IMR-90 (cell line): ENCODE results near the gene PLPP4. TPM values are rescaled to one million over a fixed set of nuclear protein-coding genes. Genes with fewer than 3 reads are reported as not detected.

Source experiments
- ATAC-seq: fragments of 200-7000 bp; cut with Tn5 transposase; 2 replicates; pipeline ENCODE4 v1.9.1; 2020; ENCODE audit warnings: low read depth, mild to moderate bottlenecking, moderate library complexity
- BruUV-seq: library from RNA; stranded (reverse); fragments of 400-500 nt; replicated peaks from 2 replicates; lab custom pipeline; 2021; lab: Mats Ljungman, UMichigan
- CTCF ChIA-PET: fragments of 300-600 bp; formaldehyde crosslinking; extraction: SDS; loops from one replicate; lab custom pipeline; 2021; ENCODE audit warnings: antibody characterized with exemption; lab: Yijun Ruan, JAX
- POLR2A ChIA-PET: fragments of 300-600 bp; sonication (Branson Sonifier 250); formaldehyde crosslinking; loops from one replicate; lab custom pipeline; 2022; ENCODE audit warnings: antibody characterized with exemption; ENCODE audit not compliant: unreplicated experiment; lab: Charles Lee
- DNase-seq: peaks from one replicate; pipeline ENCODE4 v3.0.0; 2013
- H2AFZ ChIP-seq: replicated peaks from 2 replicates; pipeline ENCODE3; 2013; ENCODE audit warnings: low read length, mild to moderate bottlenecking; ENCODE audit not compliant: poor library complexity
- H2AK5ac ChIP-seq: 2 replicates; pipeline ENCODE4 v1.6.1; 2013; ENCODE audit warnings: low read depth, low read length, inconsistent platforms
- H2AK9ac ChIP-seq: replicated peaks from 2 replicates; pipeline ENCODE3; 2013; ENCODE audit warnings: mild to moderate bottlenecking, low read depth, low read length, moderate library complexity; ENCODE audit not compliant: poor library complexity
- H2BK120ac ChIP-seq: 2 replicates; pipeline ENCODE4 v1.6.1; 2013; ENCODE audit warnings: low read depth, low read length, inconsistent platforms
- H2BK15ac ChIP-seq: 3 replicates; pipeline ENCODE4 v1.6.1; 2013; ENCODE audit warnings: low read depth, low read length, inconsistent platforms
- H2BK20ac ChIP-seq: 2 replicates; pipeline ENCODE4 v1.6.1; 2013; ENCODE audit warnings: low read depth, mild to moderate bottlenecking, inconsistent platforms, low read length, moderate library complexity
- H2BK5ac ChIP-seq: 2 replicates; pipeline ENCODE4 v1.6.1; 2013; ENCODE audit warnings: mild to moderate bottlenecking, low read depth, low read length, inconsistent platforms; ENCODE audit not compliant: poor library complexity, severe bottlenecking
- H3K14ac ChIP-seq: replicated peaks from 2 replicates; pipeline ENCODE4 v1.6.1; 2013; ENCODE audit warnings: low read depth, low read length, inconsistent platforms
- H3K18ac ChIP-seq: 2 replicates; pipeline ENCODE4 v1.6.1; 2013; ENCODE audit warnings: low read depth, low read length, control low read depth
- H3K23ac ChIP-seq: 2 replicates; pipeline ENCODE4 v1.6.1; 2013; ENCODE audit warnings: low read depth, low read length, inconsistent platforms
- H3K27ac ChIP-seq: 2 replicates; pipeline ENCODE4 v1.5.1; 2013; ENCODE audit warnings: mild to moderate bottlenecking, control low read depth, low read length; ENCODE audit not compliant: insufficient read depth
- H3K27me3 ChIP-seq: 2 replicates; pipeline ENCODE4 v1.6.1; 2013; ENCODE audit warnings: low read length; ENCODE audit not compliant: control insufficient read depth, insufficient read depth
- H3K36me3 ChIP-seq: 2 replicates; pipeline ENCODE4 v1.6.1; 2013; ENCODE audit warnings: low read length, mixed read lengths; ENCODE audit not compliant: control insufficient read depth, insufficient read depth
- H3K4ac ChIP-seq: 2 replicates; pipeline ENCODE4 v1.6.1; 2013; ENCODE audit warnings: low read depth, low read length, inconsistent platforms
- H3K4me1 ChIP-seq: 2 replicates; pipeline ENCODE4 v1.6.1; 2013; ENCODE audit warnings: low read length, mixed read lengths; ENCODE audit not compliant: control insufficient read depth, insufficient read depth
- H3K4me2 ChIP-seq: 2 replicates; pipeline ENCODE4 v1.6.1; 2013; ENCODE audit warnings: low read depth, mild to moderate bottlenecking, control low read depth, low read length, moderate library complexity
- H3K4me3 ChIP-seq: 2 replicates; pipeline ENCODE4 v1.5.1; 2013; ENCODE audit warnings: low read depth, mild to moderate bottlenecking, control low read depth, low read length, moderate library complexity; ENCODE audit not compliant: insufficient read depth
- H3K56ac ChIP-seq: 2 replicates; pipeline ENCODE4 v1.6.1; 2013; ENCODE audit warnings: low read length, inconsistent platforms; ENCODE audit not compliant: insufficient read depth; ENCODE audit errors: extremely low read depth
- H3K79me1 ChIP-seq, 2 experiments: 2 replicates each; pipeline ENCODE4 v1.6.1; 2013; ENCODE audit warnings: low read length in 2 of 2, inconsistent platforms in 1 of 2, low read depth in 1 of 2
- H3K9ac ChIP-seq: 2 replicates; pipeline ENCODE4 v1.6.1; 2013; ENCODE audit warnings: low read depth, low read length, control low read depth
- H3K9me1 ChIP-seq: 2 replicates; pipeline ENCODE4 v1.6.1; 2013; ENCODE audit warnings: low read length, inconsistent platforms; ENCODE audit not compliant: insufficient read depth
- H3K9me3 ChIP-seq: 2 replicates; pipeline ENCODE4 v1.6.1; 2013; ENCODE audit warnings: low read length; ENCODE audit not compliant: control insufficient read depth, insufficient read depth
- H4K20me1 ChIP-seq: 2 replicates; pipeline ENCODE4 v1.6.1; 2013; ENCODE audit warnings: low read length, inconsistent platforms; ENCODE audit not compliant: insufficient read depth
- H4K5ac ChIP-seq: 2 replicates; pipeline ENCODE4 v1.6.1; 2013; ENCODE audit warnings: mild to moderate bottlenecking, low read depth, low read length, control low read depth
- H4K8ac ChIP-seq, 2 experiments: 2 replicates each; pipeline ENCODE4 v1.6.1; 2013; ENCODE audit warnings: low read depth in 2 of 2, low read length in 2 of 2, control low read depth in 1 of 2, inconsistent platforms in 1 of 2
- H4K91ac ChIP-seq: 2 replicates; pipeline ENCODE4 v1.6.1; 2013; ENCODE audit warnings: low read depth, low read length, inconsistent platforms; ENCODE audit not compliant: insufficient read depth
- FOS ChIP-seq: fragments of 150-350 bp; IDR thresholded peaks from 2 replicates; pipeline ENCODE4 v1.6.1; 2016; ENCODE audit warnings: low read depth, low read length
- RCOR1 ChIP-seq: IDR thresholded peaks from 2 replicates; pipeline ENCODE4 v1.6.1; 2012; ENCODE audit warnings: mild to moderate bottlenecking, low read length, improper control_type of control experiment; ENCODE audit not compliant: insufficient replicate concordance
- RFX5 ChIP-seq: IDR thresholded peaks from 2 replicates; pipeline ENCODE4 v1.8.0; 2012; ENCODE audit warnings: low read depth, mild to moderate bottlenecking, low read length, moderate library complexity
- WGBS, 2 experiments: methylation state at CpG; one replicate each; pipeline versions ENCODE4 v1.1.5 to v1.1.7; 2013; ENCODE audit warnings: missing lambda C conversion rate in 2 of 2; ENCODE audit not compliant: insufficient read length in 1 of 2; ENCODE audit errors: extremely low coverage in 2 of 2; 5-methylcytosine and 5-hydroxymethylcytosine counted together
- dilution Hi-C: fragments of 300-500 bp; cut with HindIII; formaldehyde crosslinking; loops from one replicate; pipeline ENCODE4 v1.14.3; 2018; ENCODE audit warnings: low sequenced_read_pairs; ENCODE audit not compliant: unreplicated experiment
- in situ Hi-C: fragments of 300-500 bp; cut with MboI; formaldehyde crosslinking; loops from 3 replicates; pipeline ENCODE4 v1.14.3; 2019; ENCODE audit warnings: low sequenced_read_pairs, inconsistent platforms, mixed read lengths
- intact Hi-C: fragments of 100-400 bp; cut with micrococcal nuclease; formaldehyde crosslinking; loops from 2 replicates; pipeline ENCODE4 v1.10.0; 2022
- polyA plus RNA-seq, 3 experiments: library from polyadenylated mRNA; depleted of rRNA; stranded (reverse); fragments of >200 nt; gene quantifications; 2 replicates each; pipeline ENCODE4 v1.2.3, GENCODE V29; 2012; ENCODE audit warnings: low replicate concordance in 1 of 3
- total RNA-seq: library from RNA; depleted of rRNA; stranded (reverse); fragments of >200 nt; gene quantifications from 2 replicates; pipeline ENCODE4 v1.2.3, GENCODE V29; 2012

The PLPP4 gene
- total and polyA plus RNA-seq, 2 of the 4 experiments (the other 2 are of a cell fraction), result 0.18 to 0.60 TPM

DNA sequence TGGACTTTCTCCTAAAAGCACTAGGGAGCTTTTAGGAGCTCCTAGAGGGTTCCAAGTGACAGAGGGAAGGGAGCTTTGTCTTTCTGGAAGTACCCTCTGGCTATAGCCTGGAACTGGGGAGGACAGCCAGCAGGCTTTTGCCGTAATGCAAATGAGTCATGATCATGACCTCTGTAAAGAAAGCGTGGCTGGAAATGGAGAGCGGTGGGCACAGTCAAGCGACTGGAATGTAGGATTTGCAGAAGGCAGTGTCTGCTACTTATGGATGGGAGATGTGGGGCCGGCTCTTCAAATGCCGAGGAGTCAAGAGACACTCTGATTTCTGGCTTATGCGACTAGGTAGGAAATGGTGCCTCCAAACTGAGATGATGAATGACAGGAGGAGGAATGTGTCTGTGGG is 34.6 kb upstream of the PLPP4 start:
- no peak overlapping the region for H2BK15ac ChIP-seq
- H3K14ac ChIP-seq, result no peak overlapping the region
- no peaks in the 10 kb centered on the region for H3K9me1 ChIP-seq
- H4K8ac ChIP-seq, result no peak overlapping the region
- BruUV-seq, result no TSS peak
- H3K36me3 ChIP-seq, result no peaks in the 10 kb centered on the region
- H2BK20ac ChIP-seq, result no peak overlapping the region
- no peaks in the 10 kb centered on the region for H3K79me1 ChIP-seq
- H3K9me3 ChIP-seq, result peaks cover 20% of the 10 kb centered on the region
- no peak overlapping the region for H4K5ac ChIP-seq
- ChIA-PET POLR2A (no interaction called here), CTCF (interaction anchor here (0.7 to 1.7 kb wide), 4 partner anchors 9 to 316 kb away, joined by 3 to 5 read pairs (median 3); no protein-coding TSS in a partner anchor)
- no peak overlapping the region for H3K27ac ChIP-seq
- no peak overlapping the region for H3K4me3 ChIP-seq
- H3K18ac ChIP-seq, result no peak overlapping the region
- no peak overlapping the region for H3K9ac ChIP-seq
- H2AK9ac ChIP-seq, result no peak overlapping the region
- H3K27me3 ChIP-seq, result no peaks in the 10 kb centered on the region
- no peak overlapping the region for H3K4ac ChIP-seq
- no peak overlapping the region for H2BK5ac ChIP-seq
- dilution Hi-C loops (no loop called here), intact Hi-C loops (no loop called here), in situ Hi-C loops (no loop called here)
- no peak overlapping the region for H3K56ac ChIP-seq
- TF ChIP-seq RFX5 (no peak), RCOR1 (no peak), FOS (peak; percentile 11; the same call in 1 of the 2 replicates)
- no peak overlapping the region for H4K91ac ChIP-seq
- no peak overlapping the region for H2AFZ ChIP-seq
- no peaks in the 10 kb centered on the region for H3K4me1 ChIP-seq
- no peak overlapping the region for H2AK5ac ChIP-seq
- no peaks in the 10 kb centered on the region for H4K20me1 ChIP-seq
- ATAC-seq (no peak), DNase-seq (peak; percentile 52)
- no peak overlapping the region for H3K23ac ChIP-seq
- WGBS, 2 experiments, result 83% methylated on average over 3 of the region's 7 CpGs; no CpG with 5 or more reads in 1 of the 2 experiments
- no peak overlapping the region for H2BK120ac ChIP-seq
- no peak overlapping the region for H3K4me2 ChIP-seq
